Spleen (tissue), 7 donors: Measurements from ENCODE around the gene NAGLU.
A peak's percentile ranks its signal among the peaks of the same experiment; 100 is the strongest.

Experiments
- POLR2A ChIP-seq, 3 donors: fragments of 450-650 bp; IDR thresholded peaks; one replicate each; pipeline ENCODE4 v1.5.1; 2017; ENCODE audit warnings: antibody characterized with exemption in 3 of 3, mild to moderate bottlenecking in 1 of 3
- POLR2AphosphoS5 ChIP-seq, 3 donors: sonication (generic); formaldehyde crosslinking; IDR thresholded peaks; one replicate each; pipeline ENCODE4 v1.5.1; 2017; ENCODE audit warnings: antibody characterized with exemption in 3 of 3
- TF ChIP-seq, protein P1 (sequence below), 11 experiments: fragments of 200-600 bp in 7 of 11; fragments of 450-650 bp in 4 of 11; sonication (generic) in 4 of 11; IDR thresholded peaks in 8 of 11; conservative IDR thresholded peaks in 3 of 11; 1 replicate in 7 of 11; 2 replicates in 4 of 11; pipeline versions ENCODE4 v1.4.0 to v1.8.0; 2016 to 2021; ENCODE audit warnings: antibody characterized with exemption in 11 of 11, inconsistent platforms in 4 of 11, mild to moderate bottlenecking in 1 of 11
- donor health status: DM: no; HTN: no; CAD: no; lungs with moderate emphysema.
- donor health status: DM: no; HTN: no; CAD: no.
- donor health status: DM: no; HTN: no; CAD: no.

DNA sequence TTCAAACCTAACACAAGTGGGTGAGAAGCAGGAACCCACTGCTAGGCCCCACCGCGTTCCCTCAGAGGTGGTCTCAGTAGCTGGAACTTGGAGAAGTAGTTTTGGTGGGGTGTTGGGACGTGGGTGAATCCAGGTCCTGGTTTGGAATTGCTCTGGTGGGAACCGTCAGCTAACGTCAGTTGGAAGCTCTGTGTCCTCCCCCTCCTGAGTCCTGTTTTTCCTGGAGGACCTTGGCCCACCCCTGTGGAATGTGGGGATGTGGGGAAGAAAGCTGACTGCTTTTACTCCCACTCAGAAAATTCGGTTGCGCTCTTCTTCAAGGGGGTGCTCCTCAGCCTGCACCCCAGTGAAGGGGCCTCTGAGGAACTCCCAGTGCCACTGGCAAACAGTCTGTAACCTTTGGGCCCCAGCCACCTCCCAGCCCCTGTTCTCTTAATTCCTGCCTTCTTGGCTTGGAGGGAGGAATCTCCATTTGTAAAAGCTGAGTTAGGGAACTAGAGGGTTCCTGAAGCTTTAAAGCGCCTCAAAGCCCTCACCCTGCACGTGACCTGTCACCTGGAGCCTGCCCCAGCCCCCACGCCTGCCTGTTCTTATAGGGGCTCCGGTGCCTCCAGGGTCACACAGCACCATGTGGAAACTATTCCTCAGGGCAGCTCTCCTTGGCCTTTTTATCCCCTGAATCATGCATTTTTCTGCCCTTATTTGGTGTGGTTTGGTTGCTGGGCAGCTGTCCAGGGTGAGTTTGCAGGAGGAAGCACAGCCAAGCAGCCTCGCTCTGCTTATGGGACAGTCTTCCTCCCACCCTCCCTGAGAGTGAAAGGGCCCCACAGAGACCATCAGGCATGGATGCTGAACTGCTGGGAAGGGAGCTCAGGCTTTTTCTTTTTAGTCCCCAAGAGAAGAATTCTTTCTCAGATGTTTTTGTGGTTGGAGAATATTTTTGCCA, 16.2 kb upstream of the NAGLU start:
- TF ChIP-seq, protein P1, sequence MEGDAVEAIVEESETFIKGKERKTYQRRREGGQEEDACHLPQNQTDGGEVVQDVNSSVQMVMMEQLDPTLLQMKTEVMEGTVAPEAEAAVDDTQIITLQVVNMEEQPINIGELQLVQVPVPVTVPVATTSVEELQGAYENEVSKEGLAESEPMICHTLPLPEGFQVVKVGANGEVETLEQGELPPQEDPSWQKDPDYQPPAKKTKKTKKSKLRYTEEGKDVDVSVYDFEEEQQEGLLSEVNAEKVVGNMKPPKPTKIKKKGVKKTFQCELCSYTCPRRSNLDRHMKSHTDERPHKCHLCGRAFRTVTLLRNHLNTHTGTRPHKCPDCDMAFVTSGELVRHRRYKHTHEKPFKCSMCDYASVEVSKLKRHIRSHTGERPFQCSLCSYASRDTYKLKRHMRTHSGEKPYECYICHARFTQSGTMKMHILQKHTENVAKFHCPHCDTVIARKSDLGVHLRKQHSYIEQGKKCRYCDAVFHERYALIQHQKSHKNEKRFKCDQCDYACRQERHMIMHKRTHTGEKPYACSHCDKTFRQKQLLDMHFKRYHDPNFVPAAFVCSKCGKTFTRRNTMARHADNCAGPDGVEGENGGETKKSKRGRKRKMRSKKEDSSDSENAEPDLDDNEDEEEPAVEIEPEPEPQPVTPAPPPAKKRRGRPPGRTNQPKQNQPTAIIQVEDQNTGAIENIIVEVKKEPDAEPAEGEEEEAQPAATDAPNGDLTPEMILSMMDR (IDR thresholded peaks at IDR 0.05 in 8 of 11, conservative IDR thresholded peaks at IDR 0.05 in 3 of 11): no peak
- TF ChIP-seq POLR2A (IDR thresholded peaks at IDR 0.05) (no peak), POLR2AphosphoS5 (IDR thresholded peaks at IDR 0.05) (peak; percentile 36 to 70 (median 65))
